Right lobe of liver (tissue), 6 donors: ENCODE measurements around the gene NSUN4. TPM values are rescaled to one million over a fixed set of nuclear protein-coding genes. Genes with fewer than 3 reads are reported as not detected.

ENCODE experiments used
- ATAC-seq, 4 donors: fragments of 200-7000 bp; cut with Tn5 transposase; one replicate each; pipeline ENCODE4 v1.9.1; 2020; ENCODE audit warnings: mild to moderate bottlenecking in 4 of 4, moderate library complexity in 4 of 4
- DNase-seq, 3 donors: peaks; one replicate each; pipeline ENCODE4 v3.0.0-alpha.2; 2020
- H3K27ac ChIP-seq, 3 donors: fragments of 200-600 bp; one replicate each; pipeline ENCODE4 v1.8.0; 2022
- H3K27me3 ChIP-seq, 2 donors: fragments of 200-600 bp; one replicate each; pipeline ENCODE4 v1.8.0; 2022
- H3K36me3 ChIP-seq, 4 donors: fragments of 200-600 bp; sonication (generic) in 1 of 4; one replicate each; pipeline versions ENCODE4 v1.5.1 to v1.8.0; 2017 to 2022; ENCODE audit warnings: control low read depth in 1 of 4
- H3K4me1 ChIP-seq, 4 donors: fragments of 200-600 bp; sonication (generic) in 1 of 4; one replicate each; pipeline versions ENCODE4 v1.5.1 to v1.8.0; 2017 to 2022; ENCODE audit warnings: control low read depth in 1 of 4
- H3K4me3 ChIP-seq, 3 donors: fragments of 200-600 bp; one replicate each; pipeline ENCODE4 v1.8.0; 2022
- H3K9me3 ChIP-seq, 4 donors: fragments of 200-600 bp; sonication (generic) in 1 of 4; one replicate each; pipeline versions ENCODE4 v1.5.1 to v1.8.0; 2017 to 2022; ENCODE audit warnings: control low read depth in 1 of 4
- CTCF ChIP-seq, 4 donors: fragments of 200-600 bp in 3 of 4; fragments of 450-650 bp in 1 of 4; IDR thresholded peaks; one replicate each; pipeline versions ENCODE4 v1.5.1 to v1.8.0; 2016 to 2022; ENCODE audit warnings: antibody characterized with exemption in 4 of 4, mild to moderate bottlenecking in 2 of 4
- POLR2A ChIP-seq: fragments of 450-650 bp; IDR thresholded peaks from one replicate; pipeline ENCODE4 v1.6.1; 2017; ENCODE audit warnings: antibody characterized with exemption, mild to moderate bottlenecking
- WGBS: methylation state at CpG from one replicate; pipeline ENCODE4 v1.1.6; 2018; ENCODE audit warnings: low coverage, low lambda C conversion rate; ENCODE audit not compliant: insufficient coverage; ENCODE audit errors: missing lambda C conversion rate; 5-methylcytosine and 5-hydroxymethylcytosine counted together
- intact Hi-C, 2 donors: fragments of 100-400 bp; cut with DNase I; formaldehyde crosslinking; loops; one replicate each; pipeline versions ENCODE4 v1.11.2 to v1.14.1; 2022
- total RNA-seq, 6 experiments: library from RNA; depleted of rRNA in 2 of 6; stranded (reverse); fragments of >200 nt in 2 of 6; fragmentation: NEBNext Ultra II Directional in 3 of 6; extraction: Animal tissue kit (Norgen Biotek cat#: 25700) in 3 of 6; gene quantifications; one replicate each; pipeline versions ENCODE4 v1.1.0 to v1.2.4, GENCODE V29; 2016 to 2023
- donor health status: DM: no; HTN: yes; CAD: no.
- donor health status: DM: no; HTN: no; CAD: no.
- donor health status: DM: no; HTN: no; CAD: no.
- donor health status: DM: no; HTN: yes; CAD: no.
- donor health status: DM: no; HTN: yes; CAD: no.

NSUN4 gene
- total RNA-seq, 6 experiments from 2014 or later: 8.5 to 13.0 (median 12.2) TPM

GRCh38 chr1:46405724-46406123 is 65.1 kb downstream of the NSUN4 start:
- H3K9me3 ChIP-seq: no peaks in the 10 kb centered on the region
- no peak overlapping the region for H3K27ac ChIP-seq
- peaks cover 0 to 13% (median 6%) of the 10 kb centered on the region in 4 donors for H3K36me3 ChIP-seq
- DNase-seq (no peak), ATAC-seq (no peak)
- 42% methylated on average over 2 of the region's 17 CpGs for WGBS
- intact Hi-C loops: no loop called here
- H3K4me3 ChIP-seq: no peak overlapping the region
- TF ChIP-seq CTCF (IDR thresholded peaks at IDR 0.05) (no peak), POLR2A (no peak)
- peaks cover 0 to 13% (median 3%) of the 10 kb centered on the region in 4 donors for H3K4me1 ChIP-seq
- no peaks in the 10 kb centered on the region for H3K27me3 ChIP-seq

- Histone ChIP-seq H3K36me3 (peaks cover 0 to 18% (median 6%) of the 10 kb centered on the region in 4 donors), H3K9me3 (no peaks in the 10 kb centered on the region), H3K27me3 (no peaks in the 10 kb centered on the region), H3K4me1 (peaks cover 0 to 5% (median 0%) of the 10 kb centered on the region in 4 donors), H3K4me3 (no peak overlapping the region), H3K27ac (no peak overlapping the region)
- WGBS: 72% methylated on average over 5 of the region's 13 CpGs
- no peak for DNase-seq
- no peak for ATAC-seq
- TF ChIP-seq POLR2A (no peak), CTCF (IDR thresholded peaks at IDR 0.05) (no peak)
- intact Hi-C loops: no loop called here
Measured at GRCh38 chr1:46406881-46407608, 66.4 kb downstream of the NSUN4 start.

- Histone ChIP-seq H3K4me3 (no peak overlapping the region), H3K27ac (no peak overlapping the region), H3K36me3 (peaks cover 0 to 20% (median 6%) of the 10 kb centered on the region in 4 donors), H3K9me3 (no peaks in the 10 kb centered on the region), H3K4me1 (no peaks in the 10 kb centered on the region), H3K27me3 (no peaks in the 10 kb centered on the region)
- DNase-seq: no peak
- intact Hi-C loops: no loop called here
- 60% methylated on average over 1 of the region's 9 CpGs for WGBS
- no peak for ATAC-seq
- no peak for TF ChIP-seq CTCF (IDR thresholded peaks at IDR 0.05)
- no peak for TF ChIP-seq POLR2A
Measured at GRCh38 chr1:46407636-46408035, 67.0 kb downstream of the NSUN4 start.

GRCh38 chr1:46408356-46409062 is 67.9 kb downstream of the NSUN4 start:
- no peaks in the 10 kb centered on the region for H3K4me1 ChIP-seq
- peaks cover 0 to 20% (median 6%) of the 10 kb centered on the region in 4 donors for H3K36me3 ChIP-seq
- intact Hi-C loops: no loop called here
- no peaks in the 10 kb centered on the region for H3K27me3 ChIP-seq
- TF ChIP-seq POLR2A: no peak
- no peak for TF ChIP-seq CTCF (IDR thresholded peaks at IDR 0.05)
- no peaks in the 10 kb centered on the region for H3K9me3 ChIP-seq
- 96% methylated on average over 7 of the region's 12 CpGs for WGBS
- H3K4me3 ChIP-seq: no peak overlapping the region
- DNase-seq: no peak
- H3K27ac ChIP-seq: no peak overlapping the region
- ATAC-seq: no peak
